CD8-positive, alpha-beta memory T cell (primary cell): ENCODE data around the gene DPP6. TPM values are rescaled to one million over a fixed set of nuclear protein-coding genes. Genes with fewer than 3 reads are reported as not detected.

Source experiments
- CTCF ChIA-PET: fragments of 350-600 bp; sonication (Branson Sonifier 250); formaldehyde crosslinking; loops from one replicate; lab custom pipeline; 2021; ENCODE audit warnings: antibody characterized with exemption; lab: Charles Lee
- POLR2A ChIA-PET: fragments of 350-600 bp; sonication (Branson Sonifier 250); formaldehyde crosslinking; loops from one replicate; lab custom pipeline; 2021; ENCODE audit warnings: antibody characterized with exemption; lab: Charles Lee
- DNase-seq, 5 donors: peaks; one replicate each; pipeline versions ENCODE4 v3.0.0 to v3.0.0-alpha.2; 2020 to 2022; ENCODE audit warnings: mixed read lengths in 1 of 5
- H3K27ac ChIP-seq: one replicate; pipeline ENCODE4 v1.7.0; 2013; ENCODE audit warnings: low read depth, mild to moderate bottlenecking, low read length, moderate library complexity
- H3K27me3 ChIP-seq: 2 replicates; pipeline ENCODE4 v1.7.0; 2013; ENCODE audit warnings: low read length, mild to moderate bottlenecking; ENCODE audit not compliant: insufficient read depth, poor library complexity, severe bottlenecking
- H3K36me3 ChIP-seq: 2 replicates; pipeline ENCODE4 v1.7.0; 2013; ENCODE audit warnings: mild to moderate bottlenecking, low read length, moderate library complexity; ENCODE audit not compliant: insufficient read depth
- H3K4me1 ChIP-seq: 2 replicates; pipeline ENCODE4 v1.7.0; 2013; ENCODE audit warnings: mild to moderate bottlenecking, low read length, moderate library complexity; ENCODE audit not compliant: insufficient read depth
- H3K4me3 ChIP-seq: 2 replicates; pipeline ENCODE4 v1.7.0; 2013; ENCODE audit warnings: mild to moderate bottlenecking, low read length
- H3K9me3 ChIP-seq: 2 replicates; pipeline ENCODE4 v1.7.0; 2013; ENCODE audit warnings: mild to moderate bottlenecking, low read length
- H3K27ac Mint-ChIP-seq, 8 donors: one replicate each; pipeline ENCODE4 v1.8.0; 2020 to 2021; ENCODE audit warnings: mixed read lengths in 8 of 8, mild to moderate bottlenecking in 6 of 8, inconsistent platforms in 3 of 8, moderate library complexity in 3 of 8
- H3K27me3 Mint-ChIP-seq, 2 donors: one replicate each; pipeline ENCODE4 v1.8.0; 2020 to 2021; ENCODE audit warnings: mixed read lengths in 2 of 2, mild to moderate bottlenecking in 1 of 2, moderate library complexity in 1 of 2
- H3K36me3 Mint-ChIP-seq, 3 donors: one replicate each; pipeline ENCODE4 v1.8.0; 2020 to 2021; ENCODE audit warnings: mixed read lengths in 3 of 3, inconsistent platforms in 1 of 3, mild to moderate bottlenecking in 1 of 3
- H3K4me1 Mint-ChIP-seq, 3 donors: one replicate each; pipeline ENCODE4 v1.8.0; 2020 to 2021; ENCODE audit warnings: mixed read lengths in 3 of 3, inconsistent platforms in 1 of 3, mild to moderate bottlenecking in 1 of 3
- H3K4me3 Mint-ChIP-seq, 7 donors: one replicate each; pipeline ENCODE4 v1.8.0; 2020 to 2021; ENCODE audit warnings: mixed read lengths in 7 of 7, mild to moderate bottlenecking in 6 of 7, moderate library complexity in 4 of 7, inconsistent platforms in 2 of 7
- H3K9me3 Mint-ChIP-seq, 5 donors: one replicate each; pipeline ENCODE4 v1.8.0; 2020 to 2022; ENCODE audit warnings: mixed read lengths in 5 of 5, mild to moderate bottlenecking in 3 of 5, moderate library complexity in 2 of 5, inconsistent platforms in 1 of 5
- polyA plus RNA-seq: library from polyadenylated mRNA; unstranded; fragments of 300-500 nt; fragmentation: Illumina TruSeq; gene quantifications from one replicate; pipeline ENCODE4 v1.2.3, GENCODE V29; 2021
- total RNA-seq, 2 experiments: library from RNA; stranded (reverse); gene quantifications; one replicate each; pipeline ENCODE4 v1.2.3, GENCODE V29; 2021

Gene DPP6
- total and polyA plus RNA-seq, 3 experiments from 2014 or later = not detected

DNA sequence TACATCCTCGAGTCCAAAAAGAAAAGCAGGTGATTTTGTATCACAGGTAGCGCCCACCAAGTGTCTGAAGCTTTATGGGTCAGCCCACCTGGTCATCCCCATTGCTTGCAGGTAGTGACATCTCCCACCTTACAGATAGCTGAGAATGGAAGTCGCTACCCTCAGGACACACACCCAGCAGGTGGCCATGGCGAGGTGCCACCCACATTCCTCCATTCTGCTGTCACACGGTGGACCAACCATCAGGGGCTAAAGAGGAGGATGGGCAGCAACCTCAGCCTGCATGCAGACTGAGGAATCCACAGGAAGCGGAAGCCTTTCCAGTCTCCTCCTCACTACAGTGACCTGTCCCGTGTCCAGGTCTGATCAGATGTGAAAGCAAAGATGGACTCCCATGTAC lies 787.9 kb downstream of the DPP6 start:
- no peaks in the 10 kb centered on the region for H3K4me1 Mint-ChIP-seq
- no peak overlapping the region for H3K27ac ChIP-seq
- no peaks in the 10 kb centered on the region for H3K9me3 ChIP-seq
- H3K27me3 ChIP-seq = no peaks in the 10 kb centered on the region
- POLR2A ChIA-PET = no interaction called here
- CTCF ChIA-PET = no interaction called here
- H3K27ac Mint-ChIP-seq = peak overlapping the region in 1 of 8 donors; percentile 7
- no peaks in the 10 kb centered on the region for H3K36me3 Mint-ChIP-seq
- H3K27me3 Mint-ChIP-seq = peaks cover 13 to 23% of the 10 kb centered on the region in 2 donors
- no peak overlapping the region for H3K4me3 ChIP-seq
- no peak overlapping the region for H3K4me3 Mint-ChIP-seq
- H3K9me3 Mint-ChIP-seq = peaks cover 0 to 6% (median 0%) of the 10 kb centered on the region in 5 donors
- DNase-seq = no peak
- H3K36me3 ChIP-seq = no peaks in the 10 kb centered on the region
- no peaks in the 10 kb centered on the region for H3K4me1 ChIP-seq

DNA sequence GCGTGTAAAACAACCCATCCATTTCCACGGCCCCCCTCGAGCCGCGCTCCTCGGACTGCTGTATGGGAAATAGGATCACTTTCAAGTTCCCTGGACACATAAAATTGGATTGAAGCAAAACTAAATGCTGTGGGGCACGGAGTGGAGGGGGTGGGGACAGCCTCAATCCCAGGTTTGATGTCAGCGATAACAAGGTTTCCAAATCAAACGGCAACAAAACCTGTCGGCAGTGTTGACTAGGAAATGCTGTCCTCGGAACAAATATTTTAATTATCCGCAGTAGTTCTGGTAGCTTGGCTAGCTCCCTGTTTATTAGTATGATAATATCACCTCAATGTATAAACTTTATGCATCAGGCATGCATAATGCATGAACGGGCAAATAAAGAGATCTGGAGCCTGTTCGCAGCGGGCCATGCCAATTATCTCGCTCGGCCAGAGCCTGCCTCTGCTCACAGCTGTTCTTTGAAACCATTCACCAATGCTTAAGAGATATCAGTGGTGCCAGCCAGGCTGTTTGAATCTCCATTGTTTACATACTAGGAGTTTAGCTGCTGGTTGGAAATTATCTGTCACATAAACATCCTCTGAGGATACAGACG lies 789.6 kb downstream of the DPP6 start:
- Mint-ChIP-seq H3K4me3 (no peak overlapping the region), H3K27ac (no peak overlapping the region)

DNA sequence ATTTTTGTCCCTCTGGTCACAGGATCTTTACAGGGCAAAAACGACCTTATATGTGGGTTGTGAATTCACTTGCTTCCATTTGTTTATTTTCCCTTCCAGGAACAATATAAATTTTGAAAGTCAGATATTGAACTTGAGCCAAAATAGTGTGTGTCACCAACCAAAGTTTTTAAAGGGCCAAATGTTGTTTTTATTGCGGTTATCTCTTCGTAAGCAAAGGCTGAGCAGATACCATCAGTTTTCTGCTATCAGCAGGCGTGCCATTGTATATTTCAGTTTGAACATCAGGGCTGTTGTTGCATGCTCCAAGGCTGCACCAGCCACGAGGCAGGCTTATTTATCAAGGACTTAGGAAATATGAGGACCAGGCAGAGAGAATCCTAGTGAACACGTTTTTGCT lies 790.4 kb downstream of the DPP6 start:
- no peak overlapping the region for H3K27ac ChIP-seq
- CTCF ChIA-PET = no interaction called here
- H3K36me3 ChIP-seq = no peaks in the 10 kb centered on the region
- peaks cover 13 to 26% of the 10 kb centered on the region in 2 donors for H3K27me3 Mint-ChIP-seq
- H3K27me3 ChIP-seq = no peaks in the 10 kb centered on the region
- POLR2A ChIA-PET = no interaction called here
- no peaks in the 10 kb centered on the region for H3K4me1 Mint-ChIP-seq
- H3K4me3 Mint-ChIP-seq = no peak overlapping the region
- H3K36me3 Mint-ChIP-seq = no peaks in the 10 kb centered on the region
- no peaks in the 10 kb centered on the region for H3K9me3 ChIP-seq
- DNase-seq = no peak
- H3K27ac Mint-ChIP-seq = no peak overlapping the region
- H3K4me3 ChIP-seq = no peak overlapping the region
- peaks cover 0 to 6% (median 0%) of the 10 kb centered on the region in 5 donors for H3K9me3 Mint-ChIP-seq
- H3K4me1 ChIP-seq = no peaks in the 10 kb centered on the region

More for the DNA sequence above, 789.6 kb downstream of the DPP6 start:
- H3K9me3 ChIP-seq = no peaks in the 10 kb centered on the region
- no peak for DNase-seq
- H3K4me1 ChIP-seq = no peaks in the 10 kb centered on the region
- no peaks in the 10 kb centered on the region for H3K36me3 ChIP-seq
- H3K4me1 Mint-ChIP-seq = no peaks in the 10 kb centered on the region
- no peaks in the 10 kb centered on the region for H3K36me3 Mint-ChIP-seq
- ChIA-PET CTCF (no interaction called here), POLR2A (no interaction called here)
- H3K27me3 Mint-ChIP-seq = peaks cover 13 to 25% of the 10 kb centered on the region in 2 donors
- peaks cover 0 to 6% (median 0%) of the 10 kb centered on the region in 5 donors for H3K9me3 Mint-ChIP-seq
- H3K27me3 ChIP-seq = no peaks in the 10 kb centered on the region
- H3K4me3 ChIP-seq = no peak overlapping the region
- no peak overlapping the region for H3K27ac ChIP-seq

GRCh38 chr7:154843670-154844237 lies 791.6 kb downstream of the DPP6 start:
- Histone ChIP-seq H3K4me3 (no peak overlapping the region), H3K9me3 (no peaks in the 10 kb centered on the region), H3K4me1 (no peaks in the 10 kb centered on the region), H3K27me3 (no peaks in the 10 kb centered on the region), H3K27ac (no peak overlapping the region), H3K36me3 (no peaks in the 10 kb centered on the region)
- H3K27me3 Mint-ChIP-seq = peaks cover 12 to 35% of the 10 kb centered on the region in 2 donors
- ChIA-PET CTCF (no interaction called here), POLR2A (no interaction called here)
- peaks cover 0 to 6% (median 0%) of the 10 kb centered on the region in 5 donors for H3K9me3 Mint-ChIP-seq
- no peak for DNase-seq
- H3K36me3 Mint-ChIP-seq = no peaks in the 10 kb centered on the region
- no peak overlapping the region for H3K4me3 Mint-ChIP-seq
- H3K4me1 Mint-ChIP-seq = no peaks in the 10 kb centered on the region
- H3K27ac Mint-ChIP-seq = no peak overlapping the region

- no peaks in the 10 kb centered on the region for H3K36me3 Mint-ChIP-seq
- H3K27me3 Mint-ChIP-seq = peaks cover 12 to 39% of the 10 kb centered on the region in 2 donors
- Histone ChIP-seq H3K9me3 (no peaks in the 10 kb centered on the region), H3K4me1 (no peaks in the 10 kb centered on the region), H3K27me3 (no peaks in the 10 kb centered on the region), H3K4me3 (no peak overlapping the region), H3K36me3 (no peaks in the 10 kb centered on the region), H3K27ac (no peak overlapping the region)
- no peaks in the 10 kb centered on the region for H3K4me1 Mint-ChIP-seq
- no peak for DNase-seq
- no peak overlapping the region for H3K27ac Mint-ChIP-seq
- H3K9me3 Mint-ChIP-seq = peaks cover 0 to 5% (median 0%) of the 10 kb centered on the region in 5 donors
- CTCF ChIA-PET = no interaction called here
- no peak overlapping the region for H3K4me3 Mint-ChIP-seq
- POLR2A ChIA-PET = no interaction called here
Measured at GRCh38 chr7:154844499-154844898, 792.3 kb downstream of the DPP6 start.

DNA sequence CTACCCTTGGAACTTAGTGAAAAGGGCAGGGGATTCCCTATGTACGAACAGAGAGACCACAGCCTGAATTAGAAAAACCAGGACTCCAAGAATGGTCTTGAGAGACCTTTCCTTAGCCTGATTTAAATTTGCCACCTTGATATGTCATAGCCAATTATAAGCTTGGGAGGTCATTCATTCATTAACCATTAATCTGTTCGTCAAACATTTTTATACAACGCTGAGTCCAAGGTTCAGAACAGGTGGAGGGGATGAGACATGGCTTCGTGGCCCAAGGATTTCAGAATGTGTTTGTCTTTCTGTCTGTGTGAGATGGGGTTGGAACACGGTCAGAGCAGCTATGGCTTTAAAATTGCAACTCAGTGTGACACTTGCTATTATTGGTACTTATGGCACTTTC lies 792.8 kb downstream of the DPP6 start:
- ChIA-PET CTCF (no interaction called here), POLR2A (no interaction called here)
- DNase-seq = no peak
- Mint-ChIP-seq H3K4me3 (no peak overlapping the region), H3K4me1 (no peaks in the 10 kb centered on the region), H3K27ac (no peak overlapping the region), H3K27me3 (peaks cover 12 to 39% of the 10 kb centered on the region in 2 donors), H3K36me3 (no peaks in the 10 kb centered on the region), H3K9me3 (peaks cover 0 to 2% (median 0%) of the 10 kb centered on the region in 5 donors)
- Histone ChIP-seq H3K27ac (no peak overlapping the region), H3K4me1 (no peaks in the 10 kb centered on the region), H3K36me3 (no peaks in the 10 kb centered on the region), H3K27me3 (no peaks in the 10 kb centered on the region), H3K4me3 (no peak overlapping the region), H3K9me3 (no peaks in the 10 kb centered on the region)

DNA sequence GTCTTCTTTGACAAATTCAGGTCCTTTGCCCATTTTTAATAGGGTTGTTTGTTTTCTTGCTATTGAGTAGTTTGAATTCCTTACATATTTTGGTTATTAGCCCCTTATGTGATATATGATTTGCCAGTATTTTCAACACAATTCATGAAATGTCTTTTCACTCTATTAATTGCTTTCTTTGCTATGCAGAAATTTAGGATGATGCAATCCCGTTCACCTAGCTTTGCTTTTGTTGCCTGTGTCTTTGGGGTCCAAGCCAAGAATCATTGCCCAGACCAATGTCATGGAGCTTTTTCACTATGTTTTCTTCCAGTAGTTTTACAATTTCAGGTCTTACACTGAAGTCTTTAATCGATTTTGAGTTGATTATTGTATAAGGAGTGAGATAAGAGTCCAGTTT lies 796.3 kb downstream of the DPP6 start:
- Histone ChIP-seq H3K27me3 (peaks cover 4% of the 10 kb centered on the region), H3K9me3 (no peaks in the 10 kb centered on the region), H3K36me3 (no peaks in the 10 kb centered on the region), H3K27ac (no peak overlapping the region), H3K4me3 (no peak overlapping the region), H3K4me1 (no peaks in the 10 kb centered on the region)
- peaks cover 0 to 7% (median 0%) of the 10 kb centered on the region in 5 donors for H3K9me3 Mint-ChIP-seq
- no peak for DNase-seq
- H3K4me1 Mint-ChIP-seq = no peaks in the 10 kb centered on the region
- ChIA-PET CTCF (no interaction called here), POLR2A (no interaction called here)
- H3K4me3 Mint-ChIP-seq = no peak overlapping the region
- H3K27ac Mint-ChIP-seq = no peak overlapping the region
- peaks cover 5 to 47% of the 10 kb centered on the region in 2 donors for H3K27me3 Mint-ChIP-seq
- H3K36me3 Mint-ChIP-seq = no peaks in the 10 kb centered on the region

GRCh38 chr7:154852205-154852604 lies 800.0 kb downstream of the DPP6 start:
- no peaks in the 10 kb centered on the region for H3K36me3 ChIP-seq
- H3K9me3 ChIP-seq = no peaks in the 10 kb centered on the region
- H3K27me3 ChIP-seq = peaks cover 4% of the 10 kb centered on the region
- Mint-ChIP-seq H3K4me3 (no peak overlapping the region), H3K27ac (no peak overlapping the region), H3K9me3 (peaks cover 0 to 7% (median 0%) of the 10 kb centered on the region in 5 donors), H3K36me3 (no peaks in the 10 kb centered on the region), H3K27me3 (peaks cover 5 to 37% of the 10 kb centered on the region in 2 donors), H3K4me1 (no peaks in the 10 kb centered on the region)
- no peak overlapping the region for H3K4me3 ChIP-seq
- no peaks in the 10 kb centered on the region for H3K4me1 ChIP-seq
- ChIA-PET CTCF (no interaction called here), POLR2A (no interaction called here)
- no peak overlapping the region for H3K27ac ChIP-seq
- DNase-seq = no peak
